Gastroesophageal sphincter (tissue), 4 donors: ENCODE data around the gene PPM1M. TPM values are rescaled to one million over a fixed set of nuclear protein-coding genes. Genes with fewer than 3 reads are reported as not detected.

Source experiments
- ATAC-seq: fragments of 150-250 bp; one replicate; pipeline ENCODE4 v1.9.1; 2016; ENCODE audit warnings: mild to moderate bottlenecking, moderate library complexity
- H3K27ac ChIP-seq, 4 donors: fragments of 200-600 bp; sonication (generic) in 3 of 4; 1 replicate in 3 of 4; 2 replicates in 1 of 4; pipeline ENCODE4 v1.5.1; 2016 to 2019
- H3K27me3 ChIP-seq: fragments of 200-600 bp; sonication (generic); one replicate; pipeline ENCODE4 v1.5.1; 2019
- H3K36me3 ChIP-seq, 2 donors: fragments of 200-600 bp; sonication (generic); one replicate each; pipeline ENCODE4 v1.5.1; 2019; ENCODE audit warnings: control low read depth in 1 of 2
- H3K4me1 ChIP-seq, 3 donors: fragments of 200-600 bp; sonication (generic); 1 replicate in 2 of 3; 2 replicates in 1 of 3; pipeline ENCODE4 v1.5.1; 2016 to 2019; ENCODE audit warnings: control low read depth in 2 of 3
- H3K4me3 ChIP-seq, 2 donors: fragments of 200-600 bp; sonication (generic); one replicate each; pipeline ENCODE4 v1.5.1; 2019; ENCODE audit warnings: mild to moderate bottlenecking in 1 of 2, moderate library complexity in 1 of 2
- H3K9me3 ChIP-seq, 3 donors: fragments of 200-600 bp; sonication (generic); one replicate each; pipeline ENCODE4 v1.5.1; 2017 to 2019; ENCODE audit warnings: control low read depth in 2 of 3
- CTCF ChIP-seq, 4 experiments: fragments of 200-600 bp in 2 of 4; fragments of 450-650 bp in 2 of 4; sonication (generic) in 1 of 4; IDR thresholded peaks; one replicate each; pipeline ENCODE4 v1.5.1; 2017 to 2019; ENCODE audit warnings: antibody characterized with exemption in 4 of 4, mild to moderate bottlenecking in 2 of 4, moderate library complexity in 2 of 4
- EP300 ChIP-seq: sonication (generic); formaldehyde crosslinking; IDR thresholded peaks from one replicate; pipeline ENCODE4 v1.6.1; 2017; ENCODE audit warnings: antibody characterized with exemption, mild to moderate bottlenecking
- POLR2A ChIP-seq, 2 donors: fragments of 450-650 bp; IDR thresholded peaks; one replicate each; pipeline ENCODE4 v1.6.1; 2017; ENCODE audit warnings: antibody characterized with exemption in 2 of 2, mild to moderate bottlenecking in 2 of 2, moderate library complexity in 1 of 2
- POLR2AphosphoS5 ChIP-seq: sonication (generic); formaldehyde crosslinking; IDR thresholded peaks from one replicate; pipeline ENCODE4 v1.6.1; 2017; ENCODE audit warnings: antibody characterized with exemption
- WGBS, 2 donors: methylation state at CpG; one replicate each; pipeline ENCODE4 v1.1.5; 2018; ENCODE audit warnings: low coverage in 1 of 2; 5-methylcytosine and 5-hydroxymethylcytosine counted together
- total RNA-seq, 4 donors: library from RNA; depleted of rRNA; stranded (reverse); fragments of >200 nt; gene quantifications; one replicate each; pipeline ENCODE4 v1.1.0, GENCODE V29; 2016

The PPM1M gene
- total RNA-seq, 4 donors from 2014 or later, result 20.3 to 36.6 (median 29.9) TPM

- ATAC-seq, result peak; percentile 83
- H3K4me3 ChIP-seq, result no peak overlapping the region
- H3K27me3 ChIP-seq, result no peaks in the 10 kb centered on the region
- H3K27ac ChIP-seq, result peak overlapping the region in 3 of 4 donors; percentile 55 to 79 (median 63)
- 17 to 72% methylated on average over 3 to 7 of the region's 13 CpGs for WGBS, 2 donors
- no peaks in the 10 kb centered on the region for H3K9me3 ChIP-seq
- TF ChIP-seq CTCF (IDR thresholded peaks at IDR 0.05) (no peak), POLR2AphosphoS5 (peak; percentile 83), EP300 (no peak)
- H3K36me3 ChIP-seq, result peaks cover 0 to 40% of the 10 kb centered on the region in 2 donors
- H3K4me1 ChIP-seq, result peaks cover 0 to 52% (median 16%) of the 10 kb centered on the region in 3 donors
Observed at GRCh38 chr3:52216585-52217408, 28.8 kb upstream of the PPM1M start.

GRCh38 chr3:52217409-52217805, 28.2 kb upstream of the PPM1M start:
- no peak for ATAC-seq
- H3K4me1 ChIP-seq, result peaks cover 0 to 58% (median 16%) of the 10 kb centered on the region in 3 donors
- 79 to 94% methylated on average over 5 to 8 of the region's 10 CpGs for WGBS, 2 donors

GRCh38 chr3:52218026-52218425, 27.5 kb upstream of the PPM1M start:
- H3K4me3 ChIP-seq, result no peak overlapping the region
- peaks cover 0 to 27% of the 10 kb centered on the region in 2 donors for H3K36me3 ChIP-seq
- ATAC-seq, result no peak
- no peaks in the 10 kb centered on the region for H3K9me3 ChIP-seq
- H3K27ac ChIP-seq, result peak overlapping the region in 3 of 4 donors; percentile 55 to 79 (median 63)
- peaks cover 0 to 58% (median 16%) of the 10 kb centered on the region in 3 donors for H3K4me1 ChIP-seq
- H3K27me3 ChIP-seq, result no peaks in the 10 kb centered on the region
- no peak for TF ChIP-seq POLR2A (IDR thresholded peaks at IDR 0.05)
- TF ChIP-seq CTCF (IDR thresholded peaks at IDR 0.05), result no peak
- TF ChIP-seq POLR2AphosphoS5, result no peak
- 61 to 71% methylated on average over 1 to 3 of the region's 3 CpGs for whole genome bisulfite sequencing, 2 donors

More at GRCh38 chr3:52217409-52217805, 28.2 kb upstream of the PPM1M start:
- H3K9me3 ChIP-seq, result no peaks in the 10 kb centered on the region
- peaks cover 0 to 34% of the 10 kb centered on the region in 2 donors for H3K36me3 ChIP-seq
- H3K27ac ChIP-seq, result peak overlapping the region in 3 of 4 donors; percentile 55 to 79 (median 63)
- no peaks in the 10 kb centered on the region for H3K27me3 ChIP-seq
- H3K4me3 ChIP-seq, result no peak overlapping the region
- TF ChIP-seq CTCF (IDR thresholded peaks at IDR 0.05), result no peak
- TF ChIP-seq POLR2AphosphoS5, result no peak
- TF ChIP-seq POLR2A (IDR thresholded peaks at IDR 0.05), result no peak
- no peak for TF ChIP-seq EP300

GRCh38 chr3:52218454-52218853, 27.1 kb upstream of the PPM1M start:
- TF ChIP-seq POLR2A (IDR thresholded peaks at IDR 0.05) (no peak), POLR2AphosphoS5 (no peak), CTCF (IDR thresholded peaks at IDR 0.05) (no peak), EP300 (no peak)
- Histone ChIP-seq H3K4me3 (no peak overlapping the region), H3K36me3 (peaks cover 0 to 23% of the 10 kb centered on the region in 2 donors), H3K27me3 (no peaks in the 10 kb centered on the region), H3K4me1 (peaks cover 0 to 58% (median 16%) of the 10 kb centered on the region in 3 donors), H3K27ac (peak overlapping the region in 3 of 4 donors; percentile 55 to 79 (median 63)), H3K9me3 (no peaks in the 10 kb centered on the region)
- no CpG with 5 or more reads among the region's 12 CpGs for WGBS, 2 donors
- ATAC-seq, result no peak
